GM18873 (cell line): ENCODE data around the gene NCBP1.
"Not testable (repeated sequence)": the region's sequence is repeated elsewhere in the genome, so short reads cannot be mapped to it uniquely, and the experiment has no call there.

ENCODE experiments used
- ATAC-seq: cut with Tn5 transposase; IDR thresholded peaks from one replicate; pipeline ENCODE4 v1.9.1; 2021; ENCODE audit warnings: mild to moderate bottlenecking, moderate library complexity, moderate number of reproducible peaks; ENCODE audit not compliant: unreplicated experiment, low FRiP score

The NCBP1 gene, protein sequence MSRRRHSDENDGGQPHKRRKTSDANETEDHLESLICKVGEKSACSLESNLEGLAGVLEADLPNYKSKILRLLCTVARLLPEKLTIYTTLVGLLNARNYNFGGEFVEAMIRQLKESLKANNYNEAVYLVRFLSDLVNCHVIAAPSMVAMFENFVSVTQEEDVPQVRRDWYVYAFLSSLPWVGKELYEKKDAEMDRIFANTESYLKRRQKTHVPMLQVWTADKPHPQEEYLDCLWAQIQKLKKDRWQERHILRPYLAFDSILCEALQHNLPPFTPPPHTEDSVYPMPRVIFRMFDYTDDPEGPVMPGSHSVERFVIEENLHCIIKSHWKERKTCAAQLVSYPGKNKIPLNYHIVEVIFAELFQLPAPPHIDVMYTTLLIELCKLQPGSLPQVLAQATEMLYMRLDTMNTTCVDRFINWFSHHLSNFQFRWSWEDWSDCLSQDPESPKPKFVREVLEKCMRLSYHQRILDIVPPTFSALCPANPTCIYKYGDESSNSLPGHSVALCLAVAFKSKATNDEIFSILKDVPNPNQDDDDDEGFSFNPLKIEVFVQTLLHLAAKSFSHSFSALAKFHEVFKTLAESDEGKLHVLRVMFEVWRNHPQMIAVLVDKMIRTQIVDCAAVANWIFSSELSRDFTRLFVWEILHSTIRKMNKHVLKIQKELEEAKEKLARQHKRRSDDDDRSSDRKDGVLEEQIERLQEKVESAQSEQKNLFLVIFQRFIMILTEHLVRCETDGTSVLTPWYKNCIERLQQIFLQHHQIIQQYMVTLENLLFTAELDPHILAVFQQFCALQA

DNA sequence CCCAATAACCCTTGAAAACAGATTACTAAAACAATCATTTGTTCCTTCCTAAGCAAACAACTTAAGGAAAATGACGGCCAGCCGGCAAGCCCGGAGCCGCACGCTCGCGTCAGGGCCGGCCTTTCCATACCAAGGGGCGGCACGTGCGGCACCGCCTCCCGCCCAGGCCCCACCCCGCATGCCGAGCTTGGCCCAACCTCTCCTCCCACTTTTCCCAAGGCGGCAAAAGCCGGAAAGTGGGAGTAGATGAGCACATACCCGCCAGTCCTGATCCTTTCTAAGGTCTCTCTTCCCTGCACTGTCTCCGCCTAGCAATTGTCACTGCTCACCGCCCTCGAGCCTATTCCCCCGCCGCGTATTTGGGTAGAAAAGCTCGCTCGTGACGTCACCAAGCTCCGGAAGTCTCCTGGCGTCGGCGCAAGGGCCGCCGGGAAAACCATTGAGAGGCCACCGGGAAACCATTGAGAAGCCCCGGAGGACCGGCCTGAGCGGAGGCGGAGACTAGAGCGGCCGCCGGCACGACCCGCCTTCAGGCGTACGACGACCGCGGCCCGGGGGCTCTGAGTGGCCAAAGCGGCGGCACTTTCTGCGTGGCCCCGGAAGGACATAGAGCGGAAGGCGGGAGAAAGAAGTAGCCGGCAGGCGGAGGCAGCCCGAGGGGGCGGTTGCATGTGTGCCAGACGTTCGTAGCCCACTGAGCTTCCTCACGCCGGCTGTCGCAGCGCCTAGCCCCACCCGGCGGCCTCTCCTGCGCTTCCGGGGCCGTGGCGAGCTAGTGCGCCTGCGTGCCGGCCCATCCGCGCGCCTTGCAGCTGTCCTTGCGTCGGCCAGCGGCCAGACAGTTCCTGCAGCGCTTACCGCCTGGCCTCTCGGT is at the start of gene NCBP1, which contains the start of gene TSTD2:
Gene NCBP1 (plus strand): TSS at position 837 of the 874 bp plus-strand sequence. CDS start 61 bp downstream, outside the sequence.
Gene TSTD2 (minus strand): TSS at position 384 of the 874 bp plus-strand sequence. CDS start 5,806 bp downstream, outside the sequence.
- peak; percentile 85 for ATAC-seq

DNA sequence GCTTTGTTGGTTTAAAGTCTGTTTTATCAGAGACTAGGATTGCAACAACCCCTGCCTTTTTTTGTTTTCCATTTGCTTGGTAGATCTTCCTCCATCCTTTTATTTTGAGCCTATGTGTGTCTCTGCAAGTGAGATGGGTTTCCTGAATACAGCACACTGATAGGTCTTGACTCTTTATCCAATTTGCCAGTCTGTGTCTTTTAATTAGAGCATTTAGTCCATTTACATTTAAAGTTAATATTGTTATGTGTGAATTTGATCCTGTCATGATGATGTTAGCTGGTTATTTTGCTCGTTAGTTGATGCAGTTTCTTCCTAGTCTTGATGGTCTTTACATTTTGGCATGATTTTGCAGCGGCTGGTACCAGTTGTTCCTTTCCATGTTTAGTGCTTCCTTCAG is 48.8 kb upstream of the NCBP1 start:
- ATAC-seq: not testable (repeated sequence)

DNA sequence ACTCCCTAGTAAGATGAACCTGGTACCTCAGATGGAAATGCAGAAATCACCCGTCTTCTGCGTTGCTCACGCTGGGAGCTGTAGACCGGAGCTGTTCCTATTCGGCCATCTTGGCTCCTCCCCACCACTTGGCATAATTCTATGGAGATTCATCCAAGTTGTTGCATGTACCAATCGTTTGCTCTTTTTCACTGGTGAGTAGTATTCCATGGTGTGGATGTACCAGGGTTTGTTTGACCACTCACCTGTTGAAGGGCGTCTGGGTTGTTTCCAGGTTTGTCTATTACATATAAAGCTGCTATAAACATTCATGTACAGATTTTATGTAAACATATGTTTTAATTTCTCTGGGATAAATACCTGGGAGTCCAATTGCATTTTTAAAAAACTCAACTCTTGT is 46.7 kb upstream of the NCBP1 start:
- ATAC-seq: not testable (repeated sequence)

DNA sequence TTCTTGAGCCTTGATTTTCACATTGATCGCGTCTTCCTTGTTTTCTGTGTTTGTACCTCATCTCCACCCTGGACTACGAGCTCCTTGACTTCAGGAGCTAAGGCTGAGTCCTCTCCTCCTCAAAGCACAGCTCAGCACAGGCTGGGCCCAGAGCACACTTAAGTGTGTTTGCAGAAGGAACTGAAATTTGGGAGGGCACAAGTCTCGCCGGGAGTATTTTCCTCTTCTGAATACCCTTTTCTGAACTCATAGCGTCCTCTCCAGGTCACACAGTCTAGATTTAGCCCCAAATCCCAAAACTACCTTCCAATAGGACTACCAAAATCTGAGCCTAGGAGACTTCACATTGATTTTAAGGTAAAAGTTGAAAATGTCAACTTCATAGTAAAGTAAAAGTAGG is 42.1 kb upstream of the NCBP1 start:
- ATAC-seq: no peak

DNA sequence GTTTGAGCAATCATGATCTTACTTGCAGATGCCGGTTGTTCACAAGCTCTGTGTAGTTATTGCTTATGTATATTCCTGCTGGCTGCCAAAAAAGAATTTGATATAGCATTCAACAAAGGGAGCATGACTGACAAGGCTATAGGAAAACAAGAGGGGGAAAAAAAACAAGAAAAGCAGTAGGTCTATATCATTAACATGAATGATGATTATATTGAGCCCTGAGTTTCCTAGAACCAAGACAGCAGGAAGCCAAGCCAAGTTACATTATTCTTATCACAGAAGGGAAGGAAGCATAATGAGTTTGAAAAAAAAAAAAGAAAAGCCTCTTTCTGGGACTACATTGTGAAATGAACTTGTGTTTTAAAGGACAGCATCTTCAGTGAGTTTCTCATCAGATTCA is 41.5 kb upstream of the NCBP1 start:
- no peak for ATAC-seq

DNA sequence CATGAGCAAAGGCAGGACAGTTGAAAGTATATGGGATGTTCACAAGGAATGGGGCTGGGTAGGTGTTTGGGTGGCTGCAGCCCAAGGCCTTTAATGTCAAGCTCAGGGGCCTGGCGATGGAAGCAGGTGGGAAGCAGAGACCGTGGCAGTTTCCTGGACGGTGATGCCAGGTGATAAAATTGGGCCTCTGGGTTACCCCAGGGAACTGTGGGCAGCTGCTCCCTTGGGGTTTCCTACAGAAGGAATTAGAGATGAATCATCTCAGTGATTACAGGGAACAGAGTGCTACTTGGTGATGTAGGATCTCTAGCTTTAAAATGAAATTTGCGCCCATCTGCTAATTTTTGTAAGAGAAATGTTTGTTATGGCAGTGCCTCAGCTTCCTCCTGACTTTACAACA is 39.7 kb upstream of the NCBP1 start:
- ATAC-seq: no peak

DNA sequence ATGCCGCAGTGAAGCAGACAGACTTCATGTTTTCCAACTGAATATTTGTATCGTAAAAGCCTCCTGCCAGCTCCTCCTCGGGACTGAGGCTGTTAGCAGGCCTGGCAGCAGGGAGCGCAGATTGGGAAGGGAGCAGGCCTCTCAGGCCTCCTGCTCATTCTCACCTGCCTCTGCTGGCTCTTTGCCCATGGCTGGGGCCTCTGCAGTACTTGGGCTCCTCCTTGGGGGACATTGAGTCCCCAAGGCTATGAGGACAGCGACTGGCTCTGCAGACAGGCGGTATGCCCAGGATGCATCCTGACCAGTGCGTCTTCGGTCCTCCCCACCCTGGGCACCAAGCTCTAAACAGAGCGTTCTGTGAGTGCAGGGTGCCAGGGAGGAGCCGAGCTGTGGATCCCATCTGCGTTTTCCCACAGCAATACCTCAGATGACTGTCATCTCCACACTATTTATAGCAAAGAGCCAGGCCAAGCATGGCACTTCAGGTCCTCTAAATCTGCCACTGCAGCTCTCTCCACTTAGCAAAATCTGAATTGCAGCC is 39.2 kb upstream of the NCBP1 start:
- ATAC-seq: no peak

DNA sequence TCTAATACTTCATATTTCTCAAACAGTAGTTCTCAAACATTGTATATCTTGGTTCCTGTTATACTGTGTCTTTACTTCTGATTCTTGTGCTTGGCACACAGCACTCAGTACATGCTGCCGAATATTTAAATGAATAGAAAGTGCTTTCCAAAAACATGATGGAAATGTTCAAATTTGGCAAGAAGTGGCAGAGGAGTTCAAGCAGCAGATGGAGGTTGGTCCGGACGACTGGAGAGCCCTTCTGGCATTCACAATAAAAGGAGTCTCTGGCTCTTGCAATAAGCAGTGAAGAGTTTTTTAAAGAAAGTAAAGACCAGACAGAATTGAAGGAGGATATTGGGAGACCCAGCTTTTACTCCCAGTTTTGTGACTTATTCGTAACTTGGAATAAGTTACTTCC is 36.7 kb upstream of the NCBP1 start:
- no peak for ATAC-seq

DNA sequence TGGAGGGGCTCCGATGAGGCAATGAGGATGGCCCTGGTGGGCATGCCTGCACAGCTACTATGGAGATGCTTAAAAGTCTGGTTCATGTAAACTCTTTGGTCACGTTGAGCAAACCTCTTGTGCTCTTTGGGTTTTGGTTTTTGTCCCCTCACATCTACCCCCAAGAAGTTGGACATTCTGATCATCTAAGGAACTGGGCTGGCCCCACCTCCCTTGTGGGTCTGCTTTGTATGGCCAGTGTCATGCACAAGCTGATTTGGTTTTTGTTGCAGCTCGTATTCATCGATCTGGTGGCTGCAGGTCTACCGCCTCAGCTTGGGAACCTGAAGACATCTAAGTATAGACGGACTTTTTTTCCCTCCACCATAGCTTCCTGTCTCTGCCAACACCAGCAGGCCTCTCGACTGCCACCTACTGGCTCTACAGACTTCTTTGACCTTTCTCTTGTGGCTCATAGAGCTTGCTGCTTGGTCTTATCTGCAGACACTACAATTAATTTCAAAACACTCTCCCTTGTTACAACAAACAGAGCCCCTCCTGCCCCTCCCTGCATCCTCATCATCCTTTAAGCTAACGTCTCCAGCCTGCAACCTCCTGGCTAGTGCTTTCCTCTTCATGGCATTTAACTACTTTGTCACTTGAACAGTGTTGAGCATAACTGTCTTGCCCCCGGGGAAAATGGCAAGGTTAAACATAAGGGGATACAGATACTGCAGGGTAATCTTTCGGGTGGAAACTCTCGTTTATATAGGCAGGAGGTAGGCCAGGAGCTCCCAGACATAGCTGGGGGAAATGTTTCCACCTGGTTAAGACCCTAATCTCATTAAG is 34.9 kb upstream of the NCBP1 start:
- peak; percentile 82 for ATAC-seq

DNA sequence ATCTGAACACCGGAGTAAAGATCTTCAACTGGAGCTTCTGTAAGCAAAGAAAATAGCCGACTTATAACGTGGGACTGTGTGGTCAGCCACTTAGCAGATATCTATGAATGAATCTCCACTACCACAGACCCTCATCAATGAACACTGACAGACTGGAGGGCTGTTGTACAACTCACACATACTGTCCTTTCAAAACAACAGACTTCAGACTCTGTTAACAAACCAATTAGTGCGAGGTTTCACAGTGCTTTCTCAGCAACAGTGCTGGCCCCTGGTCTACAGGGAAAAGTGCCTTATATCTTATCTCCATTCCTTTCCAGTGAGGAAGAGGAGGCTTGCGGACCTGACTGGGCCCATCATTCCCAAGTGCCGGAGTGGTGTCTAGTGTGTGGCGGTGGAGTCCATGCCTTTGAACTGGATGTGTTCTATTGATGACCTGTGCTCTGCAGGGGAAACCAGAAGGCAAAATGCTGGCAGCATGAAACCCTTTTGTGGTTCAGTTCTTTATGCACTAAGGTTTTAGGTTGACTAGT is 34.2 kb upstream of the NCBP1 start:
- ATAC-seq: no peak

DNA sequence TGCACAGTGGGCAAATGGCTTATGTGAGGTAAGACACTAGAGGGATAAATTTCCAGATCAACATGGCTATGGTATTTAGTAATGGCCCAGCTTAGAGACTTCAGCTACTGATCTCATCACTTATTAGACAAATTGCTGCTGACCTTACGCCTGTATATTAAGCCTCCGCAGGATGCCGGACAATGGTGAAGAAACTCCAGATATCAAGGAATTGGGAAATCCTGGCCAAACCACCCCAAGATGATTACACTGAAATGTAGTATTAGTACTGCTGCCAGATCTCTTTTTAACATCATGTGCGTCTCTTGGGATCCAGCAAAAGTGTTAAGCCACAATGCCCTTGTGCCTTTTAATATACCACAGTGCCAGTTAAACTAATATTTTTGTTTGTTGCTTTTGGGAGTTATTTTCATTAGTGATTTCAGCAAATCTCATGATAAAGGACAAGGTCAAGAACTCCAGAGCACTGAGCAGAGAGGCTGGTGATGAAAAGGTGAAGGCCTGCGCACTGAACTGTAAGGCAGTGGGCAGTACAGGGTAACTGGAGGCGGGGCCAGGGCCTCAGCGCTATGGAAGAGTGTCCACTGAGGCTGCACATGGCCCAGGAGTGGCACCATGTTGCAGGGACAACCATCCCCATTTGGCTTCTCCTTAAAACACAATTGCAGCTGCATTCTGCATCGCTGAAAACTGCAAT is 32.9 kb upstream of the NCBP1 start:
- no peak for ATAC-seq

DNA sequence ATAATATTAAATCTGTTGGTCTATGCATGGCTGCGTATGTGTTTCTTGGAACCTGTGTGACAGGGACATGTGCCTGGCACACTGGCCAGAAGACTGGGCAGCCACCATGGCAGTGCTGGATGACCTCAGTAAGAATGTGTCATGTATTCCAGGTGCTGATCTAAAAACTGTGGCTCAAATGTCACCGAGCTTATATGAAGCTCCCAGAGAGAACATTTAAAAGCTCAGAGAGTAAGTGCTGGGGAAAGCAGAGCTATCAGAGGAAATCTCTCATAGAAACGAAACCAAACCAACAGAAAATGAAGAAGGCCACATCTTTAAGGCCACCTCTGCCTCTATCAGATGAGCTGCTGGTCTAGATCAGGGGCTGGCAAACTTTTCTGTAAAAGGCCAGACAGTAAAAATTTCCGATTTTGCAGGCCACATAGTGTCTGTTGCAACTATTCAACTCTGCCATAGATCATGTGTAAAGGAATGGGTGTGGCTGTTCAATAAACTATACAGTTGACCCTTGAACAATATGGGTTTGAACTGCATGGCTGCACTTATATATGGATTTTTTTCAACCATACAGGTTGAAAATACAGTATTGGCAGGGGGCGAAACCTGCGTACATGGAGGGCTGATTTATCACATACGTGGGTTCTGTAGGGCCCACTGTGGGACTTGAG is 32.3 kb upstream of the NCBP1 start:
- ATAC-seq: no peak

DNA sequence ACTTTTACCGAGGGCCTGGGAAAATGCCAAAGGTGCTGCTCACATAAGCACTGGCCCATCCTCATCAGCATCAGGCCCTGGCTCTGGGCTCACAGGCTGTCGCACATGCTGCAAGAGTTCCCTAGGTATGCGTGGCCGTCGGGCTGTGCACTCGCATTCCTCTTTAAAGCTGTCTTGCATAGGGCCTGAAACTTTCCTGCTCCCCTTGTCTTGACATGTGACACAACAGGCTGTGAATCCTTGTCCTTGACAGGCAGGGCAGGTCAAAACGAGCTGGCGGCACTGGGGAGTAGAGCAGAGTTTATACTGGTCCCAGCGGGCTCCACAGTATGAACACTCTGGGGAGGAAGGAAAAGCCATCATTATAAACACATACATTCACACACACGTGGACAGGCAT is 31.2 kb upstream of the NCBP1 start:
- ATAC-seq: no peak

DNA sequence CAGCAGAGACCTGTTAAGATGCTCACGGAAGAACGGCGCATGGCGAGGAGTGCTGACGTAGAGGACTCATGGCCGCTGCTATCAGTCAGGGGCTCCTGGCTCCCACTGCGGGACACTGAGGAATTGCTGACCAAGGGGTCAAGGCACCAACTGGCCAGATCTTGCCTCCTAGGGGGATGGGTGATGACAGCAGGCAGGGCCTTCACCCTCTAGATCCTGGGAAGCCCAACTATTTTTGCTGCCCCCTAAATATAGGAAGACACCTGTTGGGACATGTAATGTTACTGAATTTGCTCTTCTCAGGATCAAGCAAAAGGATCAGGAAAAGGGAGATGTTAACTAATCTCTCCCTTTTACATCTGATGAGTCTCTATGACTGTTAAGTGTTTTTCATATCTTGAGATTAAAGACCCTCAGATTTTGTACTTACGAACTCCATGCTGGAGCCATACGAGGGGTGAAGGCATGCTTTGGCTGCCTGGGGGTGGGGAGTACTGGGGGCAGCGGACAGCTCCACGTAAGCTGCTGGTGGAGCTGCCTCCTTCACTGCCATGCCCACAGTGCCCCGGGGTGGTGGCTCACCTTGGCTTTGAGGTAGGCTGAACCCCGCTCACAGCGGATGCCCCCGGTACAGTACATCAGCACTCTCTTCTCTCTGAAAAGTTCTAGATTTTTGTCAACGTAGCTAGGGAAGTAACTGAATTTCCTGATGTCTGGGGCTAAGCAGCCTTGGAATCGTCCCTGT is 28.5 kb upstream of the NCBP1 start:
- no peak for ATAC-seq

DNA sequence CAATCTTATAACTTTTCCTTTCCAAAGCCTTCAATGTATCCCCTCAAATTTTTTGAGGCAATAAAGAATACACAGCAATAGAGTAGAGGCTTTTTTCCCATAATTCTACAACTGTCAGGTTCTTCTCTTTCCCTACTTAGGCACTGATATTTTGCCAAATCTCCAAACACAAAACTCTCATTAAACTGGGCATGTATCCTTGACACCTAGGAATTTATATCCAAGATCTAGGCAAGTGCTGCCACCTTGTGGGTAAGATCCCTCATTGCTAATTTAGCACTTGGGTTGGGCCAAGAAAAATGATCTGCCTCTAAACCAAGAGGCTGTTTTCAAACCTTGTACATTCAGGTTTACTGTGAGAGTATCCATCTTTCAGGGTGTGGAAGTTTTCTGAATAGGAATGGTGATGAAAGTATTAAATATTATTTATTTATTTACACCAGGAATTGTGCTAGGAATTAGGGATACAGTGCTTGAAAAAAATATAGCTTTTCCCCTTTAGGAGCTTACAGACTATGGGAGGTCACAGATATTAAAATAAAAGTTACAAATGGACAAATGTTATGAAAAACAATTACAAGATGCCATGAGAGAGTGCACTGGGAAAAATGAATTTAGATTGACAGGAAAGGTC is 18.1 kb upstream of the NCBP1 start:
- no peak for ATAC-seq

DNA sequence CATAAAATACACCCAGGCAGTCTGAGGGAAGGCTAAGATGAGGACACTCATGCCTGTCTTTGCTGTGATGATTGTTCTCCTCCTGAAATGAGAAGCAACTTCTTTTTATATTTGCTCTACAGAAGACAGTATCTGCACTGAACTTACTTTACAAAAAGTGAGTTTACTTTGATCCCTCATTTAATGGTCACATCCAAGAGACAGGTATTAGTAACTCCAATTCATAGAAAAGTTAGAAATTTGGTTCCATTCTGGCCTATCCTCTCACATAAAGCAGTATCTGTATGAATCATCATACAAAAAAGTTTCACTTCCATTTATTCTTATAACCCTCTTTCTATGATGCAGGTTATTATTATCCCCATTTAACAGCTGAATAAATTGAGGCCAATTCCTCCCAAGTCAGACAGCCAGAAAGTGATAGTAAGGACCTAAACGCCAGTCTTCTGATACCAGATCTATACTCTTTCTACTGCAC is 15.6 kb upstream of the NCBP1 start:
- ATAC-seq: no peak

DNA sequence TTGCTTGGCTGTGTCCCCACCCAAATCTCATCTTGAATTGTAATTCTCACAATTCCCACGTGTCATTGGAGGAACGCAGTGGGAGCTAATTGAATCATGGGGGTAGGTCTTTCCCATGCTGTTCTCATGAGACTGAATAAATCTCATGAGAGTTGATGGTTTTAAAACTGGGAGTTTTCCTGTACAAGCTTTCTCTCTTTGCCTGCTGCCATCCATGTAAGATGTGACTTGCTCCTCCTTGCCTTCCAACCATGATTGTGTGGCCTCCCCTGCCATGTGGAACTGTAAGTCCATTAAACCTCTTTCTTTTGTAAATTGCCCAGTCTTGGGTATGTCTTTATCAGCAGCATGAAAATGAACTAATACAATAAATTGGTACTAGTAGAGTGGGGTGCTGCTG is 13.6 kb upstream of the NCBP1 start:
- ATAC-seq: not testable (repeated sequence)
